Pancreas (tissue), 10 donors: Measurements from ENCODE around the gene ABCC1. TPM values are rescaled to one million over a fixed set of nuclear protein-coding genes. Genes with fewer than 3 reads are reported as not detected.

Experiments used
- ATAC-seq, 4 donors: fragments of 200-7000 bp; cut with Tn5 transposase; one replicate each; pipeline versions ENCODE4 v1.8.0 to v1.9.1; 2020; ENCODE audit warnings: mild to moderate bottlenecking in 4 of 4, moderate library complexity in 4 of 4
- DNase-seq, 6 donors: peaks; one replicate each; pipeline ENCODE4 v3.0.0-alpha.2; 2020
- FAIRE-seq: peaks from 2 replicates; lab custom pipeline; 2012; peaks lifted over from hg19 to GRCh38; lab: Jason Lieb, UNC
- H3K27ac ChIP-seq, 4 donors: fragments of 200-600 bp; sonication (generic); 1 replicate in 3 of 4; 2 replicates in 1 of 4; pipeline versions ENCODE4 v1.5.0 to v1.8.0; 2020
- H3K27me3 ChIP-seq, 4 donors: fragments of 200-600 bp; one replicate each; pipeline ENCODE4 v1.8.0; 2021
- H3K36me3 ChIP-seq, 3 donors: fragments of 200-600 bp; sonication (generic) in 1 of 3; one replicate each; pipeline versions ENCODE4 v1.5.0 to v1.8.0; 2020 to 2021
- H3K4me1 ChIP-seq, 3 donors: fragments of 200-600 bp; one replicate each; pipeline ENCODE4 v1.8.0; 2021
- H3K4me3 ChIP-seq, 4 donors: fragments of 200-600 bp; sonication (generic) in 2 of 4; one replicate each; pipeline versions ENCODE4 v1.5.0 to v1.8.0; 2020 to 2021
- H3K9me3 ChIP-seq, 4 donors: fragments of 200-600 bp; one replicate each; pipeline ENCODE4 v1.8.0; 2021
- WGBS, 2 donors: extraction: QIAGEN DNeasy Blood & Tissue Kit; methylation state at CpG; one replicate each; pipeline ENCODE4 v1.1.7; 2013; 5-methylcytosine and 5-hydroxymethylcytosine counted together
- intact Hi-C, 3 donors: fragments of 100-400 bp; cut with DNase I; formaldehyde crosslinking; loops; one replicate each; pipeline versions ENCODE4 v1.11.1 to v1.14.2; 2022
- polyA plus RNA-seq, 2 donors: library from polyadenylated mRNA; stranded (reverse); fragments of 200-250 nt; gene quantifications; one replicate each; pipeline ENCODE4 v1.2.3, GENCODE V29; 2013
- total RNA-seq, 6 donors: library from RNA; stranded (reverse); fragmentation: NEBNext Ultra II Directional in 4 of 6; extraction: Animal tissue kit (Norgen Biotek cat#: 25700) in 4 of 6; gene quantifications; one replicate each; pipeline versions ENCODE4 v1.2.1 to v1.2.4, GENCODE V29; 2021 to 2023
- TF ChIP-seq, protein P1 (sequence below), 4 donors: fragments of 200-600 bp; sonication (generic) in 3 of 4; IDR thresholded peaks; one replicate each; pipeline versions ENCODE4 v1.5.0 to v1.8.0; 2021; ENCODE audit warnings: antibody characterized with exemption in 4 of 4
- donor health status: healthy with polysubstance abuse.
- donor health status: DM: no; HTN: no; CAD: no; lungs with moderate emphysema.
- donor health status: DM: no; HTN: no; CAD: no.
- donor health status: control.
- donor health status: control.
- donor health status: Bipolar disorder and iron deficiency.
- donor health status: DM: yes; HTN: yes; CAD: no.
- donor health status: DM: no; HTN: no; CAD: no.
- donor health status: DM: no; HTN: no; CAD: no.
- donor health status: DM: yes; HTN: yes; CAD: no.

Gene ABCC1
- total and polyA plus RNA-seq, 8 donors, result 8.5 to 16.8 (median 12.0) TPM

DNA sequence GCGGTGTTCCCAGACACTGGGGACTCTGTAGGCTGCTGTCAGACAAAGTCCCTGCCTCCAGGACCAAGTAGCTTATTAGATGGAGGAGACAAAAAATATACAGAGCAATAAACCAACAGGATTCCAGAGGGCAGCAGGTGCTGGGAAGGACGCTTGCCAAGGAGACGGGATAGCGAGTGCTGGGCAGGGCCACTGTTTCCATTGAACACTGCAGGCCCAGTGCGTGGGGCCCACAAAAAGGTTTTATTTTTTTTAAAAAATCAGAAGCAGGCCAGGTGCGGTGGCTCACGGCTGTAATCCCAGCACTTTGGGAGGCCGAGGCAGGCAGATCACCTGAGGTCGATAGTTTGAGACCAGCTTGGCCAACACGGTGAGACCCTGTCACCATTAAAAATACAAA, 189.6 kb downstream of the ABCC1 start:
- DNase-seq (no peak), ATAC-seq (no peak), FAIRE-seq (no peak)
- Histone ChIP-seq H3K36me3 (peaks cover 0 to 21% (median 0%) of the 10 kb centered on the region in 3 donors), H3K4me1 (peaks cover 0 to 5% (median 0%) of the 10 kb centered on the region in 3 donors), H3K27me3 (no peaks in the 10 kb centered on the region), H3K9me3 (no peaks in the 10 kb centered on the region), H3K4me3 (no peak overlapping the region), H3K27ac (no peak overlapping the region)
- 96% methylated on average over 10 of the region's 10 CpGs for WGBS, 2 donors
- TF ChIP-seq, protein P1, sequence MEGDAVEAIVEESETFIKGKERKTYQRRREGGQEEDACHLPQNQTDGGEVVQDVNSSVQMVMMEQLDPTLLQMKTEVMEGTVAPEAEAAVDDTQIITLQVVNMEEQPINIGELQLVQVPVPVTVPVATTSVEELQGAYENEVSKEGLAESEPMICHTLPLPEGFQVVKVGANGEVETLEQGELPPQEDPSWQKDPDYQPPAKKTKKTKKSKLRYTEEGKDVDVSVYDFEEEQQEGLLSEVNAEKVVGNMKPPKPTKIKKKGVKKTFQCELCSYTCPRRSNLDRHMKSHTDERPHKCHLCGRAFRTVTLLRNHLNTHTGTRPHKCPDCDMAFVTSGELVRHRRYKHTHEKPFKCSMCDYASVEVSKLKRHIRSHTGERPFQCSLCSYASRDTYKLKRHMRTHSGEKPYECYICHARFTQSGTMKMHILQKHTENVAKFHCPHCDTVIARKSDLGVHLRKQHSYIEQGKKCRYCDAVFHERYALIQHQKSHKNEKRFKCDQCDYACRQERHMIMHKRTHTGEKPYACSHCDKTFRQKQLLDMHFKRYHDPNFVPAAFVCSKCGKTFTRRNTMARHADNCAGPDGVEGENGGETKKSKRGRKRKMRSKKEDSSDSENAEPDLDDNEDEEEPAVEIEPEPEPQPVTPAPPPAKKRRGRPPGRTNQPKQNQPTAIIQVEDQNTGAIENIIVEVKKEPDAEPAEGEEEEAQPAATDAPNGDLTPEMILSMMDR (IDR thresholded peaks at IDR 0.05), result no peak
- intact Hi-C loops, result loop anchor here in 1 of 3 donors (10.0 kb wide), 1 partner anchor 264 kb away; no protein-coding TSS in a partner anchor

DNA sequence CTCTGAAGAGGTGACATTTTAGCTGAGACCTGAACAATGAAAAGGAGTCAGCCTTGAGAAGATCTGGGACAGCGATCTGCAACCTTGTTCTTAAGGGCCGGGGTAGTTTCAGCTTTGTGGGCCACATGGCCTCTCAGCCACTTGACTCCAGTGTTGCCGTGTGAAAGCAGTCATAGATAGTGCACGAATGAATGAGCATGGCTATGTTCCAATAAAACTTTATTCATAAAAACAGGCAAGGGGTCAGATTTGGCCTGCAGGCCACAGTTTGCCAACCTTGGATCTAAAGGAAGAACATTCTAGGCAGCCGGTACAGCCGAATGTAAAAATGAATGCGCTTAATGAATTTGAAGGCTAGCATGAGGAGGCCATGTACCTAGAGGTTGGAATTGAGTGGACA, 190.4 kb downstream of the ABCC1 start:
- ATAC-seq (no peak), FAIRE-seq (no peak), DNase-seq (no peak)
- Histone ChIP-seq H3K9me3 (no peaks in the 10 kb centered on the region), H3K4me1 (peaks cover 0 to 5% (median 0%) of the 10 kb centered on the region in 3 donors), H3K36me3 (peaks cover 0 to 20% (median 0%) of the 10 kb centered on the region in 3 donors), H3K27ac (no peak overlapping the region), H3K4me3 (no peak overlapping the region), H3K27me3 (no peaks in the 10 kb centered on the region)
- 94 to 97% methylated on average over 7 of the region's 7 CpGs for WGBS, 2 donors
- intact Hi-C loops, result loop anchor here in 2 of 3 donors (10.0 kb wide), 2 partner anchors 265 to 365 kb away; no protein-coding TSS in a partner anchor
- TF ChIP-seq, protein P1 (IDR thresholded peaks at IDR 0.05), result no peak

DNA sequence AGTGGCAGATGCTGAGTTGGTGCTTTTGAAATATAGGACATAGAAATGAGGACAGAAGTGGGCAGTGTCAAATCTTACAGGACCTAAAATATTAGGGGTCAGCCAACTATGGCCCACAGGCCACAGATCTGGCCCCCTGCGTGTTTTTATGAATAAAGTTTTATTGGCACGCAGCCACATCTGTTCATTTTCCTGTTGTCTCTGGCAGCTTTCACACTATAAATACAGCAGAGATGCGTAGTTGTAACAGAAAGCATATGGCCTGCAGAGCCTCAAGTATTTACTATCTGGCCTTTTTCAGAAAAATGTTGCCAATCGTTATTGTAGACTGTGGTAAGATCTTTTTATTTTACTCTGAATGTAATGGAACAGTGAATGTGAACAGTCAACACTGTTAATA, 191.1 kb downstream of the ABCC1 start:
- Histone ChIP-seq H3K4me1 (peaks cover 0 to 5% (median 0%) of the 10 kb centered on the region in 3 donors), H3K36me3 (peaks cover 0 to 15% (median 0%) of the 10 kb centered on the region in 3 donors), H3K27me3 (no peaks in the 10 kb centered on the region), H3K9me3 (no peaks in the 10 kb centered on the region), H3K27ac (no peak overlapping the region), H3K4me3 (no peak overlapping the region)
- TF ChIP-seq, protein P1 (IDR thresholded peaks at IDR 0.05), result no peak
- no peak for FAIRE-seq
- no peak for ATAC-seq
- intact Hi-C loops, result loop anchor here in 1 of 3 donors (10.0 kb wide), 1 partner anchor 366 kb away; no protein-coding TSS in a partner anchor
- WGBS, 2 donors, result 92% methylated on average over 4 of the region's 4 CpGs
- no peak for DNase-seq

DNA sequence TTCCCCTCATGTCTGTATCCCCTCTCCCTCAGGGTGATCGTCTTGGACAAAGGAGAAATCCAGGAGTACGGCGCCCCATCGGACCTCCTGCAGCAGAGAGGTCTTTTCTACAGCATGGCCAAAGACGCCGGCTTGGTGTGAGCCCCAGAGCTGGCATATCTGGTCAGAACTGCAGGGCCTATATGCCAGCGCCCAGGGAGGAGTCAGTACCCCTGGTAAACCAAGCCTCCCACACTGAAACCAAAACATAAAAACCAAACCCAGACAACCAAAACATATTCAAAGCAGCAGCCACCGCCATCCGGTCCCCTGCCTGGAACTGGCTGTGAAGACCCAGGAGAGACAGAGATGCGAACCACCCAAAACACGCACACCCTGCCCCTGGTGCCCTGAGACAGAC, 191.7 kb downstream of the ABCC1 start:
- TF ChIP-seq, protein P1 (IDR thresholded peaks at IDR 0.05), result no peak

More for the DNA sequence above, 191.7 kb downstream of the ABCC1 start:
- no peak for ATAC-seq
- Histone ChIP-seq H3K27me3 (no peaks in the 10 kb centered on the region), H3K36me3 (peaks cover 0 to 15% (median 0%) of the 10 kb centered on the region in 3 donors), H3K4me3 (no peak overlapping the region), H3K9me3 (no peaks in the 10 kb centered on the region), H3K27ac (peak overlapping the region in 1 of 4 donors; percentile 50), H3K4me1 (peaks cover 0 to 5% (median 0%) of the 10 kb centered on the region in 3 donors)
- WGBS, 2 donors, result 94 to 97% methylated on average over 11 of the region's 11 CpGs
- intact Hi-C loops, result loop anchor here in 1 of 3 donors (10.0 kb wide), 1 partner anchor 366 kb away; no protein-coding TSS in a partner anchor
- DNase-seq, result no peak
- no peak for FAIRE-seq
